SK-N-SH (cell line): ENCODE results near the gene LEKR1.
"Not testable (repeated sequence)": the region's sequence is repeated elsewhere in the genome, so short reads cannot be mapped to it uniquely, and the experiment has no call there.

ENCODE experiments used
- POLR2AphosphoS5 ChIP-seq: IDR thresholded peaks from 2 replicates; pipeline ENCODE4 v1.6.1; 2012; ENCODE audit warnings: low read depth, low read length
- USF1 ChIP-seq: IDR thresholded peaks from 2 replicates; pipeline ENCODE4 v1.4.0; 2012; ENCODE audit warnings: low read depth, borderline replicate concordance

GRCh38 chr3:156914300-156914699 lies 88.1 kb downstream of the LEKR1 start:
- not testable (repeated sequence) for TF ChIP-seq USF1, POLR2AphosphoS5
